Inferior parietal cortex (tissue), 1 donor: ENCODE data around the gene CAPN13.
"Not testable (repeated sequence)": the region's sequence is repeated elsewhere in the genome, so short reads cannot be mapped to it uniquely, and the experiment has no call there.

Experiments
- DNase-seq: peaks from one replicate; pipeline ENCODE4 v3.0.0-alpha.2; 2016; ENCODE audit errors: extremely low spot score

Gene CAPN13

GRCh38 chr2:30705056-30705455, 102.2 kb downstream of the CAPN13 start:
- DNase-seq = no peak

- DNase-seq = no peak
Measured at GRCh38 chr2:30704309-30705020, 102.8 kb downstream of the CAPN13 start.

GRCh38 chr2:30702694-30703093, 104.6 kb downstream of the CAPN13 start:
- DNase-seq = no peak

GRCh38 chr2:30701782-30702181, 105.5 kb downstream of the CAPN13 start:
- no peak for DNase-seq

DNA sequence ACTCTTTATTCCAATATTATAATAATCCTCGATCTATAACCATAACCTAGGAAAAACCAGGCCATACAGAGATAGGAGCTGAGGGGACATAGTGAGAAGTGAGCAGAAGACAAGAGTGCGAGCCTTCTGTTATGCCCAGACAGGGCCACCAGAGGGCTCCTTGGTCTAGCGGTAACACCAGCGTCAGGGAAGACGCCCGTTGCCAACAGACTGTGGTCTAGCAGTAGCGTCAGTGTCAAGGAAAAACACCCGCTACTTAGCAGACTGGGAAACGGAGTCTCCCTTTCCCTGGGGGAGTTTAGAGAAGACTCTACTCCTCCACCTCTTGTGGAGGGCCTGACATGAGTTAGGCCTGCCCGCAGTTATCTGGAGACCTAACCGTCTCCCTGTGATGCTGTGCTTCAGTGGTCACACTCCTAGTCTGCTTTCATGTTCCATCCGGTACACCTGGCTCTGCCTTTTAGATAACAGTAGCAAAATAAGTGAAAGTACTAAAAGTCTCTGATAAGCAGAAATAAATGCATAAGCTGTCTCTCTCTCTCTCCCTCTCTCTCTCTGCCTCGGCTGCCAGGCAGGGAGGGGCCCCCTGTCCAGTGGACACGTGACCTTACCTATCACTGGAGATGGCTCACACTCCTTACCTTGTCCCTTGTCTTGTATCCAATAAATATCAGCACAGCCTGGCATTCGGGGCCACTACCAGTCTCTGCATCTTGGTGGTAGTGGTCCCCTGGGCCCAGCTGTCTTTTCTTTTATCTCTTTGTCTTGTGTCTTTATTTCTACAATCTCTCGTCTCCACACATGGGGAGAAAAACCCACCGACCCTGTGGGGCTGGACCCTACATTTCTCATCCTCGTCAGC, 109.8 kb downstream of the CAPN13 start:
- not testable (repeated sequence) for DNase-seq

DNA sequence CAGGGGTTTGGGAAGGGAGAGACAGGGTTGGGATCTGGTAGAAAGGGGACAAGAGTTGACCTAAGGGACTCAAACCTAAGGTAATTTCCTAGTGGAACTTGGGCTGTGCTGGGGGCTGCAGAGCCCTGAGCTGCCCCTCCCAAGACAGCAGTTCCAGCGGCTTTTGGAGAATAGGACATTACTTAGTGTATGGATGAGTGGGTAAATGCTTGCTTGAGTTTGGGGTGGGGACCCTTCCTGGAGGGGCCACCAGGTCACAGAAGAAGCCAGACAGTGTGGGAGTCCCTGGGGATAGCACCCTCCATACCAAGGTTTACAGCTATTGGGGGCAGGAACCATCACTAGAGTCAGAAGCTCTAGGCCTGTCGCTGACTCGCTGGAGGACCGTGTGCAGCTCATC, 111.5 kb downstream of the CAPN13 start:
- no peak for DNase-seq

DNA sequence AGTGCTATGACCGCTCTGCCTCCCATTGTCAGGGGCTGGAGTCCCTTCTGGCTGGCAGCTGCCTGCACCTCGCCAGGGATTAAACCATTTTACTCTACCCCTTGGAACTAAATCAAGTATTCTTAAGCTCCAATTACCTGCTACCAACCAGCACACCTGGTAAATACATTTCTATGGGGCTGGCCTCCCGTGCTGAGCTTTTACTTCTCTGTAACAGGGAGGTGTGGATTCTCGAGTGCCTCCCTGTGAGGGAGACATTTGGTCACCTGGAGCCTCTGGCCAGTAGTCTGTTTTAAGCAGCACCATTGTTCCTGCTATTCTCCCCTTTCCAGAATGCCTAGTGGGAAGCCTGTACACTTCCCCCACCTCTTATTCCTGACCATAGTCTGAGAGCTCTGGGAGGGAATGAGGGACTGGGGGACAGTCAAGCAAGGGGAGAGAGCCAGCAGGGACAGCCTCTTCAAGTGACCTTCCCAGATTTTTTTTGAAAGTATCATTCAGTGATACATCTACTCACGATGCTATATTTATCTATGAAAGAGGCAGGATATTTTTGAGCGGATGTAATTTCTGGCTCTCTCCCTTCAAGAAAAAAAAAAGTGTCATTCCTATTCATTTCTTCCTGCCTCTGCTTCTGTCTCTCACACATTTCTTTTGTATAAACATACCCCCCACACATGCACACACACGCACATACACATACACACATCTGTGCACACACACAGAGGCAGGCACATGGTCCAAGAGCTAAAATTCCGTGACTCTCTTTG, 112.8 kb downstream of the CAPN13 start:
- no peak for DNase-seq

- DNase-seq = no peak
Measured at GRCh38 chr2:30693821-30694281, 113.4 kb downstream of the CAPN13 start.

GRCh38 chr2:30692829-30693275, 114.4 kb downstream of the CAPN13 start:
- DNase-seq = no peak

DNA sequence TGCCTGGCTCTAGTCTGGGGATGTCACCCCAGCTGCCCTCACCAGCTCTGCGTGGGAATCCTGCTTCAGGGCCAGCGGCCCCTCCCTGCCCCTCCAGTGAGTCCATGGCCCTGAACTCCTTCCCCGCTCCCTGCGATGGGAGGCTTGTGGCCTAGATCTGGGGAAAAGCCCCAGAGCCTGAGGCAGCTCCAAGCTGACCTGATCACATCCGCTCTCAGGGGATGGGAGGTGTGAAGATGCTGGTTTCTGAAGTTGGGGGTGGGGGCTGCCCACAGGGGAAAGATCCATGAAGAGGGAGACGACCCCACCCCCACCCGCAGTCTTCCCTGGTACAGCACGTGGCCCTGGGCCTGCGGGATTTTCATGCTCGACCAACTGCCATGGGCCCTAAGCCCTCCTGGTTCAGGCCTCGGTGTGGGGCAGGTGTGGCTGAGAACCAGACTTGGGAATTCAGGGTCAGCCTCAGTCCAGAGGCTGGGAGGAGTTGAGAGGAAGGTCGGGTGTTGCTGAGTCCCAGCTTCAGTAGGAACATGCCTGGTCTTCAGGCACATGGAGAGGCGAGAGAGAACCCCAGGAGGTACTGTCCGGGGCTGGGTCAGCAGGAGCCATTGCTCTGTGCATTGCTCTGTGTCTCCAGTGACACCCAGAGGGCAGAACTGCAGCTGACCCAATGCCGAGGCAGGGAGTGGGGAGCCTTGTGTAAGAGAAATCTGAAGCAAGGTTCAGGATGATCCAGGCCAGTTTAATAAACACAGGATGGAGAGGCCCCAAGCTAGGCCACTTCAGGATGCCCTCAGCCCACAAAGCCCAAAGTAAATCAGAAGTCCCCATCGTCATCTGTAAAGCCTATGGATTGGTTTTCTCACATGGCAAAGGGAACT, 115.1 kb downstream of the CAPN13 start:
- no peak for DNase-seq

DNA sequence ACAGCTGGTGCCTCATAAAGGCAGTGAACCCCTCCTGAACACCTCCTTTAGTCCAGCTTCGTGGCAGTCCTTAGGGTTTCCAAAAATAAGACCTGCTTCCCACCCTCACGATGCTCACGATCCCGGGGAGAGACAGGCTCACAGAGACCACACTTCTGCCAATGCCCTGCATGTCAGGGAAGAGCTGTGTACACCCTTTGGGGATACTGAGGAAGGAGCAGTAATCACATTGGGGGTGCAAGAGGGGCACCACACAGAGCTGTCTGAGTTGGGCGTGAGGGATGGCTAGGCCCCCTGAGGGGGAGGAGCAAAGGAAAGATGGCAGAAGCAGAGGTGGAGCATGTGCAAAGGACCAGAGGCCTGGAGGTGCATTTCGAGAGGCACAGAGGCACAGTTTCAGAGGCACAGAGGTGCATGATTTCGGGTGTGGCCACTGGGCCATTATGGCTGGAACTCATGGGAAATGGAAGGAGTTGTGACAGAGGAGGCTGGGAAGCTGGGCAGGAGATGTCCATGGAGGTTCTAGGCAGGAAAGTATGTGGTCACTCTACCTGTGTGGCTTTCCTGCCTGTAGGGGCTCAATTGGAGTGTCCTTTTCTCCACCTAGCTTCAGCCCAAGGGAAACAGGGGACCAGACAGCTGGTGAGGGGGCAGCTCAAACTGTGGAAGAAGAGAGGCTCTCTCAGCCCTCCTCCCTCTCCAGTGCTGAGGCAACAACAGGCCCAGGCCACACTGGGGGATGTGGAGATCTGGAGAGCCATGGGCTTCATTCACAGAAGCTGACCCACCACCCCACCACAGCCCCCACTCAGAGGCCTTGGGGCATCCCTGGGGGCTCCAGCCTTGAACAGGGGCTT, 115.9 kb downstream of the CAPN13 start:
- no peak for DNase-seq

DNA sequence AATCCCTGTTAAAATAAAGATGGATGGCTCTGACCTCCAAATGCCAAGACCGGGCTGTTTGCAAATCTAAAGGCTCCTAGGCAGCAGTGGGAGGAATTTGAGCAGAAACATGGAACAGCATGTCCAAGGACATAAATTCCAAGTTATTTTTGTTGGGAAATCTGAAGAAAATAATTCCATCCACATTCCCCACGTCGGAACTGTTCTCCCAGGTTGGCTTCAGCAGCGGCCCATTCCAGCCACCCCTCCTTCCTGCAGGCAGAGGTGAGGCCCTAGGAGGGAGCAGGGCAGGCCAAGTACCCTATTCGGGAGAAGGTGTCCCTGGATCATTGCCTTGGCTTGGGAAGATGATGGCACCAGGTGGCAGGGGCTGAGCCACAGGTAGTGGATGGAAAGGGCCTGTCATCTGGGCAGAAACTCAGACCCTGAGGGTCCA, 117.1 kb downstream of the CAPN13 start:
- DNase-seq = no peak

GRCh38 chr2:30689496-30690125, 117.6 kb downstream of the CAPN13 start:
- no peak for DNase-seq

DNA sequence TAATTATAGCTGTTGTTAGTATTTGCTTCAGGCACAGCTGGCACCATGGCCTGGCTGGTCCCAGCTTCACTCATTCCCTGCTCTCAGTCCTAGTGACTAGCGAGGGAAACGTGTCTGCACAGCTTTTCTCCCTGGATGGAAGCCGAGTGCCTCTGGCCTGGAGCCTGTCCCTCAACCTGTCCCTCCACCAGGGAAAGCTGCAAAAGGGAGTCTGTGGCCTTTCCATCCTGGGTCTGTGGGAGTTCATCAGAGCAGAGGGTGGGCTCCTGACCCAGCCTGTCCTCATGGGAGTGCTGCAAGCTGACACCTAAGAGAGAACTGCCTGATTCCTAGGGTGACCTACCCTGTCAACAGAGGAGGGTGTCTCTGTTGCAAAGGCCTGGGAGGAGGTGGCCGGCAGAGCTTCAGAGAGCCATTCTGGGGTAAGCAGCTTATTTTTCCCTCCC, 118.3 kb downstream of the CAPN13 start:
- no peak for DNase-seq

- no peak for DNase-seq
Measured at GRCh38 chr2:30686669-30687068, 120.6 kb downstream of the CAPN13 start.

DNA sequence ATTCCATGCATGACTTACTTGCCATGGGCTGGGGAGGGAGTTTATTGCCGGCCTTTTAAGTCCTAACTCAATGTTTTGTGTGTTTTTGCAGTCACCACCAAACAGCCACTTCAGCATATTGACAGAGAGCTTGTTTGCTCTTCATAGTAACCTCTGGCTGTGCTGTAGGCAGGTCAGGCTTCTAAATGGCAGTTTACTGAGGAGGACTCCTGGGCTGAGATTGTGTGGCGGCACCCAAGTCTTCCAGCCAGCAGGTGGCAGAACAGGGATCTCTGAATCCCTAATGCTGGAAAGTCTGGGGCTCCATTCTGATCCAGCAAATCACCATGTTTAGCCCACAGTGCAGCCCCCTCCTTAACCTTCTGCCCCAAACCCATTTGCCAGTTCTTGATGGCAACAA, 121.2 kb downstream of the CAPN13 start:
- DNase-seq = no peak

- DNase-seq = no peak
Measured at GRCh38 chr2:30684996-30685395, 122.2 kb downstream of the CAPN13 start.

DNA sequence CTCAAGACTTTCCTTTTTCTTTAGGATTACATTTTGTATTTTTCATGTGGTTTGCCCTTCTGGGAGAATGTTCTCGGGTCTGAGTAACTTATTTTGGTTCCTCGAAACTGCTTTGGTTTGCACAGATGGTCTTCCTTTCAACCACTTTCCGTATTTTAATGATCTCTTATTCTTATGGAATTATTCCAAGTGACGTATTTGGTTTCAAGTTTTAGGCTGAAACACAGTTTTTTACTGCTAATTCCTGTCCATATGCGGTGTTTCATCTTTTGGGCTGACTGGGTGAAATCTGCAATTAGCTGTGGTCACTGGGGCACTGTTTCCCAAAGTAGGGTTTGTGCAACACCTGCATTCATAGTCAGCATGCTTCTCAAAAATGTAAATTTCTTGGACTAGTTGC, 122.7 kb downstream of the CAPN13 start:
- DNase-seq = no peak

DNA sequence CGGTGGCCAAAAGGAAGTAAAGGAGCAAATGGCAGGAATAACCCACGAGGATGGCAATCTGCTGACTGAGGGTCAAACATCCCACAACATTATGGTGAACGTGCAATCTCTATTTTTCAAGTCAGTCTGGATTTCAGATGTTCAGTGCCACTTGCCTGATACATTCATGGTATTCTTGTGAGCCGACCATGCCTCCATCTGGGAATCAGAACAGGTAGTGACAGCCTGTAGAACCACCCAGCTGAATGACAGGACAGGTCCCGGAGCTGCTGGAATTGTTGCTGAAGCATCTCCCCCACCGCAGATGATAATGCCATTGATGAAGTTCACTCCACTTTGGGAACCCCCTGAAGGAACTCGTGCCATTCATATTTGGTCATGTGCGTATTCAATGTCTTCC, 123.2 kb downstream of the CAPN13 start:
- DNase-seq = no peak
